RWPE1 (cell line): ENCODE data around the gene S1PR2.

ENCODE experiments used
- CTCF ChIA-PET: fragments of 350-600 bp; sonication (Branson Sonifier 250); formaldehyde crosslinking; extraction: SDS; loops from one replicate; lab custom pipeline; 2021; lab: Yijun Ruan, JAX
- POLR2A ChIA-PET: fragments of 400-600 bp; formaldehyde crosslinking; extraction: SDS; loops from one replicate; lab custom pipeline; 2020; ENCODE audit warnings: antibody characterized with exemption; ENCODE audit not compliant: low non-redundant PET; lab: Yijun Ruan, JAX
- DNase-seq: peaks from one replicate; pipeline ENCODE4 v3.0.0; 2012; ENCODE audit warnings: low spot score
- H3K27ac ChIP-seq: fragments of 450-650 bp; 2 replicates; pipeline ENCODE4 v1.5.1; 2017
- CTCF ChIP-seq: fragments of 450-650 bp; conservative IDR thresholded peaks from 2 replicates; pipeline ENCODE4 v1.5.1; 2017; ENCODE audit warnings: low read depth, mild to moderate bottlenecking

The S1PR2 gene

DNA sequence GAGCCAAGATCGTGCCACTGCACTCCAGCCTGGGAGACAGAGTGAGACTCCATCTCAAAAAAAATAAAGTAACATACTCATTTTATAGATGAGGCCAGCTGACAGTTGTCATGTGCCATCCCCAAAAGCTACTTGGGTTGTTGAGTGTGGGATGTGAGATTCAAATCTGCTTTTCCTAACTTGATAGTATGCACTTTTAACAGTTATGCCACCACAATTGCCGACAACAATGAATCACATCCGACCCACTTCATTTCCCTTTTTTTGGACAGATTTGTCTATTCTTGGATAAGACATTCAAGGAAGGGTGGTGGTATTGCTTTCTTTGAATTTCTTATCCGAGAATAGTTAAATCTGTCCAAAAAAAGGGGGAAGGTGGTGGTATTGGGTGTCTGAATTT, 20.1 kb downstream of the S1PR2 start:
- ChIA-PET POLR2A (no interaction called here), CTCF (no interaction called here)
- H3K27ac ChIP-seq, result no peak overlapping the region
- no peak for DNase-seq
- no peak for TF ChIP-seq CTCF

DNA sequence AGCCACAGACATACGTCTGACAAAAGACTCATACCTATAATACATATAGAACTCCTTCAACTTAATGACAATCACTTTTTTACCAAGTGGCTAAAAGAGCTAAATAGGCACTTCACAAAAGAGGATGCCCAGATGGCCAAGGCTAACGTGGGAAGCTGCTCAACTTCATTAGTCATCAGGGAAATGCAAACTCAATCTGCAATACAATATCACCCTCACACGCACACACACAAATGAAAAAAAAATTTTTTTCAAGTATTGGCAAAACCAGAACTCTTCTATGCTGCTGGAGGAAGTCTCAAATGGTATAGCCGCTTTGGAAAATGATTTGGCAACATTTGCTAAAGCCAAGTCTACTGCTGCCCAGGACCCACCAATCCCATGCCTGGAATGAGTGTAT, 21.8 kb downstream of the S1PR2 start:
- no peak overlapping the region for H3K27ac ChIP-seq
- CTCF ChIA-PET, result no interaction called here

GRCh38 chr19:10207026-10207425, 24.1 kb downstream of the S1PR2 start:
- POLR2A ChIA-PET, result no interaction called here

More for the DNA sequence above, 21.8 kb downstream of the S1PR2 start:
- POLR2A ChIA-PET, result no interaction called here
- DNase-seq, result no peak
- TF ChIP-seq CTCF, result no peak

DNA sequence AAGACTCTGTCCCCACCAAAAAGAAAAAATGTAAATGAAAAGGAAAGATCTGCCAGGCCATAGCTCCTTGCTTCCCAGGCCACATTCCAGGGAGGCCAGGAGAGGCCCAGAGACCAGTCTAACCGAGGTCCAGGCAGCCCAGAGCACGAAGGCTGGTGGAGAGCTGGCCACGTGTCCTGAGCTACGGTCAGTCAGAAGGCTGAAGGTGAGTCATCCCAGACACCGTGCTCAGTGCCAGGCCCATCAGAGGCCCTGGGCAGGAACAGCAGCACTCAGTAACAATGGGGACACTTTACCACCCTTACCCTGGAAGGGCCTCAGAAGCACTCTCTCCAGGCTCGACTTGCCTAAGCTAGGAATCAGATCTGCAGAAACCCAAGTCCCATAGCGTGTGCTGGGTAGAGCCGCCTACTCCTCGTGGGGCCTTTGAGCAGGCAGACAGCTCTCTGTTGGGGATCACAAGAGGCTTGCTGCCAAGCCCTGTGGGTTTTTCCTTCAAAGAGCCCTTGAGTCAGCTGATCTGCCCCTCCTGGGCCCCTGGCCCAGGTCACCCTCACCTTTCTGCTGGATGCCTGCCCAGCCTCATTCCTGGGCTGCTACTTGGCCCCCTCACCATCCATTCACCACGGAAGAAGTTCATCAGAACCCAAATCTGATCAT, 24.8 kb downstream of the S1PR2 start:
- DNase-seq, result no peak
- CTCF ChIA-PET, result interaction anchor here (0.6 to 2.0 kb wide), 2 partner anchors 14 to 78 kb away, joined by 3 to 5 read pairs; no protein-coding TSS in a partner anchor
- POLR2A ChIA-PET, result no interaction called here
- H3K27ac ChIP-seq, result no peak overlapping the region
- no peak for TF ChIP-seq CTCF

More at GRCh38 chr19:10207026-10207425, 24.1 kb downstream of the S1PR2 start:
- CTCF ChIA-PET, result interaction anchor here (0.6 to 2.0 kb wide), 4 partner anchors 13 to 275 kb away, joined by 3 to 5 read pairs (median 4); no protein-coding TSS in a partner anchor
- no peak for TF ChIP-seq CTCF
- DNase-seq, result no peak
- H3K27ac ChIP-seq, result no peak overlapping the region

- DNase-seq, result no peak
- no peak for TF ChIP-seq CTCF
- H3K27ac ChIP-seq, result no peak overlapping the region
- ChIA-PET POLR2A (no interaction called here), CTCF (interaction anchor here (2.0 kb wide), 1 partner anchor 14 kb away, joined by 5 read pairs; no protein-coding TSS in a partner anchor)
Measured at GRCh38 chr19:10205636-10206035, 25.5 kb downstream of the S1PR2 start.

GRCh38 chr19:10203686-10204085, 27.4 kb downstream of the S1PR2 start:
- TF ChIP-seq CTCF, result no peak
- DNase-seq, result no peak
- POLR2A ChIA-PET, result no interaction called here
- H3K27ac ChIP-seq, result no peak overlapping the region
- CTCF ChIA-PET, result interaction anchor here (0.6 kb wide), 1 partner anchor 200 kb away, joined by 3 read pairs; no protein-coding TSS in a partner anchor
